GM18951 (cell line): ENCODE data around the gene PPP1R9B.

ENCODE experiments used
- POLR2A ChIP-seq: IDR thresholded peaks from 4 replicates; pipeline ENCODE4 v1.6.1; 2011; ENCODE audit warnings: mild to moderate bottlenecking; ENCODE audit not compliant: insufficient read length, insufficient read depth; ENCODE audit errors: extremely low read depth
- in situ Hi-C: fragments of 300-500 bp; cut with MboI; formaldehyde crosslinking; loops from one replicate; pipeline ENCODE4 v1.12.0; 2022; ENCODE audit warnings: low sequenced_read_pairs, mixed read lengths, inconsistent platforms; ENCODE audit not compliant: unreplicated experiment

The PPP1R9B gene

DNA sequence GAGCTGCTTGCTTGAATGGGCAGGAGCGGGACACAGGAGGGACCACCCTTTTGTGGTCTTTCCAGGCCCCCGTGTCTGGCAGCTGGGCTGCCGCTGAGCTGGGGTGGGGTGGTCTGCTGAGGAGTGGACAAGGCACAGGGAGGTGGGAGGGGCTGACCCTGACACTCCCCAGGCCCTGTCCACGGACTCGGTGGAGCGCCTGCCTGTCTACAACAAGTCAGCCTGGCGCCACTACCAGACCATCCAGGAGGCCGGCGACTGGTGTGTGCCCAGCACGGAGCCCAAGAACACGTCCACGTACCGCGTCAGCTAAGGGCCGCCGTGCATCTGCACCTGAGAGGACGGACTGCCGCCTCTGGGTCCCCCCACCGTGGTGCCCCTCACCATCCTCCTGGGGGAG lies 40.7 kb downstream of the PPP1R9B start:
- in situ Hi-C loops, result no loop called here
- TF ChIP-seq POLR2A, result no peak

DNA sequence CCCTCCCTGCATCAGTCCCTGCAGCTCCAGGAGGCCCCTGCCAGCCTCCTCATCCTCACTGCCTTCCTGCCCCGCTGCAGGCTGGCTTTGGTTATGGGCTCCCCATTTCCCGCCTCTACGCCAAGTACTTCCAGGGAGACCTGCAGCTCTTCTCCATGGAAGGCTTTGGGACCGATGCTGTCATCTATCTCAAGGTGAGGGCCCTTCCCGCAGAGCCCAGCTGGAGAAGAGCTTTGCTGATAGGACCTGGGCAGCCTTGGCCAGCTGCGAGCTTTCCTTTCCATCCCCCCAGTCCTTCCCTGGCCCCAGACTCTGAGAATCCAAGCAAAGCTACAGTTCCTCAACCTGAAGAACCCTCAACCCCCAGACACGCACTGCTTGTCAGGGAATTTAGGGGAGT lies 41.3 kb downstream of the PPP1R9B start:
- TF ChIP-seq POLR2A, result no peak
- in situ Hi-C loops, result no loop called here

DNA sequence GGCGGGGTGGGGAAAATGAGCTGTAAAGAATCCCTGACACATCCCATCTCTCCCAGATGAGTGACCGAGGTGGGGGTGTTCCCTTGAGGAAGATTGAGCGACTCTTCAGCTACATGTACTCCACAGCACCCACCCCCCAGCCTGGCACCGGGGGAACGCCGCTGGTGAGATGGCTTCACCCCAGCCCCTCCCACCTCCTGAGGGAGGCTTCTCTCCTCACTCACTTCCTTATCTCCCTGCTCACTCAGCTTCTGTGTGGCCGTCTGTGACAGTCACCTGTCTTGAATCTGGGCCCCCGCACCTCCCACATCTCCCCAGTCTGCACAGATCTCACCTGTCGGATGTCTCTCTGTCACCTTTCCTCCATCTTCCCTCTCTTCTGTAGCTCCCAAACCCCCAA lies 41.9 kb downstream of the PPP1R9B start:
- TF ChIP-seq POLR2A, result no peak
- in situ Hi-C loops, result no loop called here

GRCh38 chr17:50107790-50108414 lies 42.6 kb downstream of the PPP1R9B start:
- no peak for TF ChIP-seq POLR2A
- in situ Hi-C loops, result no loop called here

DNA sequence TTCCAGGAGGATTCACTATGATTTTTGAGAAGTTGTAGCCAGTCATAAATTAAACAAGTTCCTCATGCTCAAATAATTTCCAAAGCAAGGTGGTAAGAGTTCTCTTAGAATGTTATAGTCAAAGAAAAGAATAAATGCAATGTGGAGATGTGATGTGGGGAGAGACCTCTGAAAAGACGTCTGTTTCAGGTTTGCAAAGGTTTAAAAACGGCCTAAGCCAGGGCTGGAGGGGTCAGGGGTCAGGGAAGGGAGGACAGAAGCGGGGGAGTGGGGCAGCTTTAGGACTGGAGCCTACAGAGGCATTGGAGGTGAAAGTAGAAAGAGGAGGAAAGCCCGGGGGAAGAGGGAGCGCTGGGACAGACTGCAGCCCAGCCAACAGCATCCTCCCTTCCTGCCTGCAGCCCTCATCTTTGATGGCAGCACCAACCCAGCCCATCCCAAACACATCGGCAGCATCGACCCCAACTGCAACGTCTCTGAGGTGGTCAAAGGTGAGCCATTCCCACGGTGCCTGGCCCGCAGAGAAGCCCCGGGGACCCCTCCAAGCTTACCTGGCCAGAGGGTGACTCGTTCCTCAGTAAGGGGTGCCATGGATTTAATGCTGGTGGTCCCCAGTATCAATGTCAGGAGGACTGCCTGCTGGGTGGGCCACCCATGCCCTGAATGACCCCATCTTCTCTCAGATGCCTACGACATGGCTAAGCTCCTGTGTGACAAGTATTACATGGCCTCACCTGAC lies 43.9 kb downstream of the PPP1R9B start:
- in situ Hi-C loops, result no loop called here

GRCh38 chr17:50105811-50106210 lies 44.7 kb downstream of the PPP1R9B start:
- no peak for TF ChIP-seq POLR2A
- in situ Hi-C loops, result no loop called here

More for the DNA sequence above, 43.9 kb downstream of the PPP1R9B start:
- no peak for TF ChIP-seq POLR2A

DNA sequence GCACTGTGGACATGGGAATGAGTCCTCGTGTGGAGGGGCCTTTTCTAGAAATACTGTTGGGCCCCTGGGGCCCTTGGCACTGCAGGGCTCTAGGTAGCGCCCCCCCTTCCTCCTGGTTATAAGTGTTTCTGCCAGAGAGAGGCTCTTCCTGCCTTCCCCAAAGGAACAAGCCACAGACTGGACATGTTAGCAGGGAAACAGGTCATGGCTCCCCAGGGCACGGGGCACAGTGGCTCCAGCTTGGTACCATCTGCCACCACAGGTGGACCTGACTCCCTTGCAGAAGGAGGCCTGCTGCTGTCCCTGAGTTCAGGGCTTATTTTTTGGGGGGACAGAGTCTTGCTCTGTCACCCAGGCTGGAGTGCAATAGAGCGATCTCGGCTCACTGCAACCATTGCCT lies 46.5 kb downstream of the PPP1R9B start:
- in situ Hi-C loops, result no loop called here
- no peak for TF ChIP-seq POLR2A

DNA sequence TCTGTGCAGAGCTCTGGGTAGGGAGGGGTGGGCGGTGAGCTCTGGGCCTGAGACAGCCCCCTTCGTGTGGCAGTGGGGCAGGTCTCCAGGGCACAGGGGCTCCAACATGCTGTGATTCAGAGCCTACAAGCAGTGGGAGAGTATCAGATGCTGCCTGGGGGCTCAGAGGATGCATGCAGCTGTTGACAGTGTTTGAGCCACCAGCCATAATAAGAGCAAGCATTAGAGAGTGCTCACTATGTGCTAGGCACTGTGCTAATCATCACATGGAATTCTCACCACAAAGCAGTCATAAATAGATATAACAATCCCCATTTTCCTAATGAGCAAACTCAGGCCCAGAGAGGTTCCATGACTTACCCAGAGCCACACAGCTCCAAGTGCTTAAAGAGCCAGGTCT lies 47.2 kb downstream of the PPP1R9B start:
- in situ Hi-C loops, result no loop called here
- no peak for TF ChIP-seq POLR2A

- no peak for TF ChIP-seq POLR2A
- in situ Hi-C loops, result no loop called here
Observed at GRCh38 chr17:50102164-50102991, 48.1 kb downstream of the PPP1R9B start.

GRCh38 chr17:50101346-50102163 lies 48.9 kb downstream of the PPP1R9B start:
- in situ Hi-C loops, result no loop called here
- TF ChIP-seq POLR2A, result no peak

DNA sequence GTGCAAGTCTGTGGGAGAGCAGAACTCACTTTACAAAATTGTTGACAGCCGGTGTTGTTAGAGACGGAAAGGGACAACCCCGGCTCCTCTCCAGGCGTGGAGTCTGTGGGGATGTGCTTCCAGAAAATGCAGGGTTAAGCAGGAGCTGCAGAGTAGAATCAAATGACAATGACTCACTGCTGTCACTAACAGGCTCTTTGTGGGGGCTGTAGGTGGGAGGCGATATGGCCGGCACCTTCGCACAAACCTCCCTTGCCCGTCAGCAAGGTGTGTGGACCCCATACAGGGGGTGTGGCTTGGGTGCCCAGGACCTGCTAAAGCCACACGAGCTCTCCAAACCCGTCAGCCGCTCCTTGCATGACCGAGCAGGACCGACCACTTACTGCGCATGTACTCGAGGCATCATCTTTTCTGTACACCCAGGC lies 49.5 kb downstream of the PPP1R9B start:
- in situ Hi-C loops, result no loop called here
- no peak for TF ChIP-seq POLR2A

- TF ChIP-seq POLR2A, result no peak
- in situ Hi-C loops, result no loop called here
Observed at GRCh38 chr17:50100480-50100883, 50.0 kb downstream of the PPP1R9B start.

GRCh38 chr17:50099003-50099402 lies 51.5 kb downstream of the PPP1R9B start:
- TF ChIP-seq POLR2A, result no peak
- in situ Hi-C loops, result no loop called here
